Measurements from ENCODE around the gene CYTH3. TPM values are rescaled to one million over a fixed set of nuclear protein-coding genes. Genes with fewer than 3 reads are reported as not detected.

CYTH3 gene
- total and polyA plus RNA-seq, 2 of the 8 experiments (the other 6 are each of a cell fraction or from before 2014, with no cell fraction given): 10.3 to 11.9 TPM

- no peak for TF ChIP-seq CHD7 (IDR thresholded peaks at IDR 0.05; ENCODE audit: insufficient replicate concordance, low read length)
- no peak for TF ChIP-seq RXRA (IDR thresholded peaks at IDR 0.05; ENCODE audit: insufficient read depth, low read depth, low read length)
- TF ChIP-seq JUND (IDR thresholded peaks at IDR 0.05; ENCODE audit: low read length): no peak
These were observed 104.6 kb downstream of the CYTH3 start (continued) for GRCh38 chr7:6167587-6168476.

Data from H1 (cell line).